ENCODE data around the gene COL4A6. TPM values are rescaled to one million over a fixed set of nuclear protein-coding genes. Genes with fewer than 3 reads are reported as not detected.

The COL4A6 gene
- total RNA-seq, 1 donor from 2014 or later = not detected

DNA sequence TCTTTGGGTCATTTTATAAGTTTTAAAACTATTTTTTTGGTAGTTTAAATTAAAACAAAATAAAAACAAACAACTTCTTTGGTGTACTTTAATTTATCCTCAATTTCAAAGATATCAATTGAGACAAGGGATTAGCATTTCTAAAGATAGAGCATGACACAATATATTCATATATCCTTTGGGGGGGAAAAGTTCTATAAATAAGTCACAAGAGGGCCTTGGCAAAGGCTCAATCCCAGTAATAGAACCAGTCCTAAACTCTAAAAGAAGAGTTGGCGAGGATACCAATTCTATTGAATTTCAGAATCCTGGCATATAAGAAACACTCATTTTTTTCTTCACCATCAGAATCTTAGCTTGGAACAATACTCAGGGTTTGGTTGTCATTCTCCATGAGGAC lies 89.7 kb downstream of the COL4A6 start:
- no peak overlapping the region for H3K4me3 Mint-ChIP-seq
- no peak overlapping the region for H3K27ac Mint-ChIP-seq
- H3K36me3 Mint-ChIP-seq (ENCODE audit: low read depth) = no peaks in the 10 kb centered on the region
- no peaks in the 10 kb centered on the region for H3K27me3 Mint-ChIP-seq (ENCODE audit: insufficient read depth)
- no peaks in the 10 kb centered on the region for H3K4me1 Mint-ChIP-seq (ENCODE audit: low read depth)
- intact Hi-C loops (cut with micrococcal nuclease) = no loop called here
- DNase-seq (ENCODE audit: low spot score) = no peak
- no peaks in the 10 kb centered on the region for H3K9me3 Mint-ChIP-seq

DNA sequence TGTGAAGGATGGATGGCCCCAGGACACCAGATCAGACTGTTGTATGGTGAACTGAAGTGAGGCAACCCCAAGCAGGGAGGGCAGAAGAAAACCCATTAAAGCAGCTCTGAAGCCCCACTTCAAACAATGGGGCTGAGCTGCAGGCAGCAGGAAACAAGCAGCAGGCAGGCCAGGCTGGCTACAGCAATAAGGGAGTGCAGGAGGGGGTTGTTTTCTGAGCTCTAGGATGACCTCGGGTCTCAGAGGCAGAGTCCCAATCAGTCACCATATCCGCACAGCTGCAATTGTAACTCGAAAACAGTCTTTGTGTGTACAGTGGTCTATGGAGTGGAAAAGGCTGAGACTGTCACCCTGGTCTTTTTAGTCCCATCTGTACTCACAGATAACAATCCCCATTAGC lies 90.4 kb downstream of the COL4A6 start:
- no peak overlapping the region for H3K27ac Mint-ChIP-seq
- H3K27me3 Mint-ChIP-seq (ENCODE audit: insufficient read depth) = no peaks in the 10 kb centered on the region
- H3K4me1 Mint-ChIP-seq (ENCODE audit: low read depth) = no peaks in the 10 kb centered on the region
- no peaks in the 10 kb centered on the region for H3K36me3 Mint-ChIP-seq (ENCODE audit: low read depth)
- H3K4me3 Mint-ChIP-seq = no peak overlapping the region
- intact Hi-C loops (cut with micrococcal nuclease) = no loop called here
- H3K9me3 Mint-ChIP-seq = no peaks in the 10 kb centered on the region
- no peak for DNase-seq (ENCODE audit: low spot score)

DNA sequence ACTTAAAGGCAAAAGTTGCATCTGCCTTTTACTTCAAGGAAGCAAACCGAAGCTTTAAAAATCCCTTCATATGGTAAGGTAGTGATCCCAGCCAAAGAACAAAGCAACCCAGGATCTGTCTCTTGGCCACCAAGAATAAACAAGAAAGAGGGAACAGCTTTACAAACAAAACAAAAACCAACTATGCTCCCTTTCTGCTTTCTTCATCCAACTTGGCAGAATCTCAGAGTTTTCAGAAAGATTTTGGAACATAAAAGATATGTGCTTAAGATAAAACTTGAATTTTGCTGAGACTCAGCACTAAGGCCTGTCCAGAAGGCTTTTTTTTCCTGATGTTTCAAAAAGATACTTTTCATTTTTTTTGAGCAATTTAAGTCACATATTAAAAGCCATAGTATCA lies 94.0 kb downstream of the COL4A6 start:
- Mint-ChIP-seq H3K4me1 (ENCODE audit: low read depth) (no peaks in the 10 kb centered on the region), H3K9me3 (no peaks in the 10 kb centered on the region), H3K4me3 (no peak overlapping the region), H3K36me3 (ENCODE audit: low read depth) (no peaks in the 10 kb centered on the region), H3K27me3 (ENCODE audit: insufficient read depth) (peaks cover 3% of the 10 kb centered on the region), H3K27ac (no peak overlapping the region)
- DNase-seq (ENCODE audit: low spot score) = no peak
- intact Hi-C loops (cut with micrococcal nuclease) = no loop called here

DNA sequence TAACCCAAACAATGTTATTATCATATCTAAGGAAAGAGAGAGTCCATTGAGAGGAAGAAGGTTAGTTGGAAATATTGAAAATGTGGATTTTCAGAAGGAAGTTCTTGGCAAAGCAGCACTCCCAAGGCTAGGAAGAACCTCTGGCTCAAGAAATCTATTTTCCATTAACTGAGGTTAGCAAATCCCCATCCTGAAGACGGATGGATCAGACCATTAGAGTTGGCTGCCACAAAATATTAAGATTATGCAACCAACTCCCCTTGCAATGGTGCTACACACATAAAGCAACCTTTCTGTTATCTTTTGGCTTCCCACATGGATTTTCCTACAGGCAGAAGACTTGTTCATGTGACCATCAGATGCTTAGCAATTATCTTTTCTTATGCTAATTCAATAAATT lies 96.3 kb downstream of the COL4A6 start:
- intact Hi-C loops (cut with micrococcal nuclease) = no loop called here
- peaks cover 3% of the 10 kb centered on the region for H3K27me3 Mint-ChIP-seq (ENCODE audit: insufficient read depth)
- DNase-seq (ENCODE audit: low spot score) = no peak
- no peak overlapping the region for H3K27ac Mint-ChIP-seq
- no peaks in the 10 kb centered on the region for H3K36me3 Mint-ChIP-seq (ENCODE audit: low read depth)
- H3K4me1 Mint-ChIP-seq (ENCODE audit: low read depth) = no peaks in the 10 kb centered on the region
- no peak overlapping the region for H3K4me3 Mint-ChIP-seq
- no peaks in the 10 kb centered on the region for H3K9me3 Mint-ChIP-seq

DNA sequence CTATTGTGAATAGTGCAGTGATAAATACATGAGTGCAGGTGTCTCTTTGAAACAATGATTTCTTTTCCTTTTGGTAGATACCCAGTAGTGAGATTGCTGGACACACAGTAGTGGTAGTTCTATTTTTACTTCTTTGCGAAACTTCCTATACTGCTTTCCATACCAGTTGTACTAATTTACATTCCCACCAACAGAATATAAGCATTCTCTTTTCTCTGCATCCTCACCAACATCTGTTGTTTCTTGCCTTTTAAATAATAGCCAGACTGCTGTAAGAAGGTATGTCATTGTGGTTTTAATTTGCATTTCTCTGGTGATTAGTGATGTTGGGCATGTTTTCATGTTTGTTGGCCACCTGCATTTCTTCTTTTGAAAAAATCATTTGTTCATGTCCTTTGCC lies 105.9 kb downstream of the COL4A6 start:
- intact Hi-C loops (cut with micrococcal nuclease) = no loop called here
- H3K9me3 Mint-ChIP-seq = no peaks in the 10 kb centered on the region
- no peak overlapping the region for H3K4me3 Mint-ChIP-seq
- no peaks in the 10 kb centered on the region for H3K4me1 Mint-ChIP-seq (ENCODE audit: low read depth)
- no peaks in the 10 kb centered on the region for H3K27me3 Mint-ChIP-seq (ENCODE audit: insufficient read depth)
- no peaks in the 10 kb centered on the region for H3K36me3 Mint-ChIP-seq (ENCODE audit: low read depth)
- no peak for DNase-seq (ENCODE audit: low spot score)
- H3K27ac Mint-ChIP-seq = no peak overlapping the region

DNA sequence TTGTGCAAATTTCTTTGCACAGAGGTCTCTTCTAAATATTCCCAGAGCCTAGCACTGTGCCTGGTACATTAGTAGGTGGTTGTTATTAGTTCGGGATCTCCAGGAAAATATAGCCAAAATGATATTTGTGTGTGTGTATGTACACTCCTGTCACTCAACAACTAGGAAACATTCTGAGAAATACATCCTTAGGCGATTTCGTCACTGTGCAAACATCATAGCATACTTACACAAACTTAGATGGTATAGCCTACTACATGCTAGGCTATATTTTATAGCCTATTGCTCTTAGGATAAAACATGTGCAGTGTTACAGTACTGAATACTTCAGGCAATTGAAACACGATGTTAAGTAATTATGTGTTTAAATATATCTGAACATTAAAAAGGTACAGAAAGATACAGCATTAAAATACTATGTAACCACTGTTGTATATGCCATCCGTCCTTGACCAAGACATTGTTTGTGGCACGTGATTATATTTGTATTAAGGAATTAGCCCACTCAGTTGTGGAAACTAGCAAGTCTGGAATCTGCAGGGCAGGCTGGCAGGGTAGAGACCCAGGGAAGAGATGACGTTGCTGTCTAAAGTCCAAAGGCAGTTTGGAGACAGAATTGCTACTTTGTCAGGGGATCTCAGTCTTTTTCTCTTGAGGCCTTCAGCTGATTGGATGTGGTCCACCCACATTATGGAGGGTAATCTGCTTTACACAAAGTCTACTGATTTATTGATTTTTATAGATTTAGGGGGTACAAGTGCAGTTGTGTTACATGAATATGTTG lies 106.9 kb downstream of the COL4A6 start:
- no peak for DNase-seq (ENCODE audit: low spot score)
- Mint-ChIP-seq H3K4me1 (ENCODE audit: low read depth) (no peaks in the 10 kb centered on the region), H3K9me3 (no peaks in the 10 kb centered on the region), H3K36me3 (ENCODE audit: low read depth) (no peaks in the 10 kb centered on the region), H3K27ac (no peak overlapping the region), H3K27me3 (ENCODE audit: insufficient read depth) (no peaks in the 10 kb centered on the region), H3K4me3 (no peak overlapping the region)
- intact Hi-C loops (cut with micrococcal nuclease) = no loop called here

DNA sequence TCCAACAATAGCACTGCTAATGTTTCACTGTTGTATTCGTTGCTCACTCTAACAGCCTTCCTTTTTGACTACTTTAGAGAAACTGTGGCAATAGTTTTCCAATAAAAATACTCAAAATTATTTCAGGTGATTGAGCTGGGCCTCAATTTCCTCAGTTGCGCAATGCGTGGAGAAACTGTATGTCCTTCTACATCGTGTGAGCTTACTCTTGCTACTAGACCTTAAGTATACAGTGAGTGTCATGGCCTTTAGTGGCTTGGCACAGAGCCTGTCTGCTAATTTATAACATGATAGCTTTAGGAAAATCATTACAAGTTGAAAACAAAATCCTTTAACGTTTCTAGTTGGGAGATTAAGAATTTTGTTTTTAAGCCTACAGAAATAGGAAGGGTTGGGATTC lies 114.5 kb downstream of the COL4A6 start:
- H3K36me3 Mint-ChIP-seq (ENCODE audit: low read depth) = no peaks in the 10 kb centered on the region
- no peak for DNase-seq (ENCODE audit: low spot score)

DNA sequence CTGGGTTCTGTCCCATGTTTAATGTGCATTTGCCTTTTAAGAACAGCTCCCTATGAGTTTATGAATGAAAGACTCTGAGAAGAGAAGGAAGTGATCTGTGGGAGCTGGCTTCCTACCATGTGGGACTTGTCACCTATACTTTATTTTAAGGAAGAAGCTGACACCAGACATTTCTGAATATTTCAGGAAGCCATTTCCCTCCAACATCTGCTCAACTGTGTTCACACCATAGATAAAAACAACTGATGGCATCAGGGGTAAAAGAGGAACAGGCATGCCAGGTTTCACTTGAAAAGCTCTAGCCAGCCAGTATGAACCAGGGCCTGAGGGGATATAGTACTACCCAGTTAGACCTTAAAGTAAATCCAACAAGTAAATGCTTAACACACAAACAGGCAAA lies 116.0 kb downstream of the COL4A6 start:
- H3K9me3 Mint-ChIP-seq = no peaks in the 10 kb centered on the region
- H3K36me3 Mint-ChIP-seq (ENCODE audit: low read depth) = no peaks in the 10 kb centered on the region
- H3K27ac Mint-ChIP-seq = no peak overlapping the region
- peaks cover 2% of the 10 kb centered on the region for H3K27me3 Mint-ChIP-seq (ENCODE audit: insufficient read depth)
- intact Hi-C loops (cut with micrococcal nuclease) = no loop called here
- DNase-seq (ENCODE audit: low spot score) = no peak
- no peak overlapping the region for H3K4me3 Mint-ChIP-seq
- no peaks in the 10 kb centered on the region for H3K4me1 Mint-ChIP-seq (ENCODE audit: low read depth)

More for the DNA sequence above, 114.5 kb downstream of the COL4A6 start:
- H3K4me1 Mint-ChIP-seq (ENCODE audit: low read depth) = no peaks in the 10 kb centered on the region
- intact Hi-C loops (cut with micrococcal nuclease) = no loop called here
- no peaks in the 10 kb centered on the region for H3K9me3 Mint-ChIP-seq
- peaks cover 2% of the 10 kb centered on the region for H3K27me3 Mint-ChIP-seq (ENCODE audit: insufficient read depth)
- no peak overlapping the region for H3K4me3 Mint-ChIP-seq
- no peak overlapping the region for H3K27ac Mint-ChIP-seq

DNA sequence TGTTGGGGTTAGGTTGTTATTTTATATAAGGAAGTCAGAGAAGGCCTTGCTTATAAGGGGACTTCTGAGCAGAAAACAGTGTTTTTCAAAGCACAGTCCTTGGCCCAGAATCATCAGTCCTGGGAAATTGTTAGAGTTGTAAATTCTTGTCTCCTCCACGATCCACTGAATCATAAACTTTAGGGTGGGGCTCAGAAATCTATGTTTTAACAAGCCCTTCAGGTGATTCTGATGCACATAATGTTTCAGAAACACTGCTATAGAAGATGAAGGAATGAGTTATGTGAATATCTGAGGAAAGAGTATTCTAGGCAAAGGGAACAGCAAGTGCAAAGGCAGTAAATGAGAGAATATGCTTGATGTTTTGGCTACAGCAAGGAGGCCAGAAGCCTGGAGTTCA lies 121.8 kb downstream of the COL4A6 start:
- peaks cover 2% of the 10 kb centered on the region for H3K27me3 Mint-ChIP-seq (ENCODE audit: insufficient read depth)
- DNase-seq (ENCODE audit: low spot score) = no peak
- no peak overlapping the region for H3K4me3 Mint-ChIP-seq
- no peaks in the 10 kb centered on the region for H3K4me1 Mint-ChIP-seq (ENCODE audit: low read depth)
- no peak overlapping the region for H3K27ac Mint-ChIP-seq
- no peaks in the 10 kb centered on the region for H3K9me3 Mint-ChIP-seq
- intact Hi-C loops (cut with micrococcal nuclease) = no loop called here
- no peaks in the 10 kb centered on the region for H3K36me3 Mint-ChIP-seq (ENCODE audit: low read depth)

DNA sequence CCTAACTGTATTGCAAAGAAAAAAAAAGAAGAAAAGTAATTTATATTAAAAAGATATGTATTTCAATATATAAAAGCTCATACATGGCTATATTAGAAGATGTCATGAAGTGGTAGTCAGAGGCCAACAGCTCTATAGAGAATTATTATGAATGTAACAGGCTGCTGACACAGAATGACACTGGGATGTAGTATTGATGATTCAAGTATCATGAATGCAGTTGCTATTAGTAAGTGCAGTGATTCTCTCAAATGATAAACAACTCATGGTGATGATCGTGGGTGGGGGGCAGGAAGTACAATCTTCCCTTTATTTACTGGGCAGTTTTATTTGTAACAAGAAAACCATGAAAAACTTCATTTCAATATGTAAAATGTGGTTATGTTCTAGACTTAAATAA lies 124.6 kb downstream of the COL4A6 start:
- intact Hi-C loops (cut with micrococcal nuclease) = no loop called here
- Mint-ChIP-seq H3K27me3 (ENCODE audit: insufficient read depth) (no peaks in the 10 kb centered on the region), H3K9me3 (no peaks in the 10 kb centered on the region), H3K4me3 (no peak overlapping the region), H3K27ac (no peak overlapping the region), H3K4me1 (ENCODE audit: low read depth) (no peaks in the 10 kb centered on the region), H3K36me3 (ENCODE audit: low read depth) (no peaks in the 10 kb centered on the region)
- DNase-seq (ENCODE audit: low spot score) = no peak

DNA sequence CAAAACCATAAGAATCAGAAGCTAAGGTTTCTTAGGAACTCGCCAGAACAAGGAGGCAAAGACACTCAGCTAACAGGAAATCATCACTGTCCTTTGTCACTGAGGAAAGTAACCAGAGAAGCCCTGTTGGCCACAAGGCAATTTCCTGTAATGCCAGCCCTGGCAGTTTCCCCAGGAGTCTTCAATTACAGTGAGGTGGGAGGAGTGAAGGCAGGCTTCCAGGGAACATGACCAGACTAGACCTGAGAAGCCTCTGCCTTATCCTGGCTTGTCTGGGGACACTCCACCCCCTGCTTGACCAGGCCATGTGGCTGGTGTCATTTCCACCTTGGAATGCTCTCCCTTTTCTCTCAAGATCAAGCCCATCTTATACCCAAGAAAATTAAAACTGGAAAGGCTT lies 125.3 kb downstream of the COL4A6 start:
- Mint-ChIP-seq H3K27ac (no peak overlapping the region), H3K4me3 (no peak overlapping the region), H3K9me3 (no peaks in the 10 kb centered on the region), H3K27me3 (ENCODE audit: insufficient read depth) (no peaks in the 10 kb centered on the region), H3K36me3 (ENCODE audit: low read depth) (no peaks in the 10 kb centered on the region), H3K4me1 (ENCODE audit: low read depth) (no peaks in the 10 kb centered on the region)
- intact Hi-C loops (cut with micrococcal nuclease) = no loop called here
- no peak for DNase-seq (ENCODE audit: low spot score)

DNA sequence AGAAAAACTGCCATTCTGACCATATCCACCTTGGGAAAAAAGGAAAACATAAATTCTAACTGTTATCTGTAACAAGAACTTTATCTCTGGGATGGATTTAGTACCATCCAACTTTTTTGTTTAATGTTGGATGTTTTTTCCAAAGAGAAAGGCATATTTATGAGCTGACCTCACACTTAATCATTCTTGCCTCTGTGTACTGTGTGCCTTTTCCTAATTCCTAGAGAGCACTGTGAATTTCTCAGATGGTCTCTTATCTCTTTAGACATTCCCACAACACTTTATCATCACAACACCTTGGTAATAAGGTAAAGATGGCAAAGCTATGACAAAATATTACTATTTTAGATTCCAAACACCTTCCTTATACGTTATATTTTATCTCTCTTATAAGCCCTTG lies 126.2 kb downstream of the COL4A6 start:
- no peaks in the 10 kb centered on the region for H3K9me3 Mint-ChIP-seq
- H3K4me1 Mint-ChIP-seq (ENCODE audit: low read depth) = no peaks in the 10 kb centered on the region
- no peak overlapping the region for H3K27ac Mint-ChIP-seq
- no peak overlapping the region for H3K4me3 Mint-ChIP-seq
- no peaks in the 10 kb centered on the region for H3K27me3 Mint-ChIP-seq (ENCODE audit: insufficient read depth)
- intact Hi-C loops (cut with micrococcal nuclease) = no loop called here
- H3K36me3 Mint-ChIP-seq (ENCODE audit: low read depth) = no peaks in the 10 kb centered on the region
- DNase-seq (ENCODE audit: low spot score) = no peak

DNA sequence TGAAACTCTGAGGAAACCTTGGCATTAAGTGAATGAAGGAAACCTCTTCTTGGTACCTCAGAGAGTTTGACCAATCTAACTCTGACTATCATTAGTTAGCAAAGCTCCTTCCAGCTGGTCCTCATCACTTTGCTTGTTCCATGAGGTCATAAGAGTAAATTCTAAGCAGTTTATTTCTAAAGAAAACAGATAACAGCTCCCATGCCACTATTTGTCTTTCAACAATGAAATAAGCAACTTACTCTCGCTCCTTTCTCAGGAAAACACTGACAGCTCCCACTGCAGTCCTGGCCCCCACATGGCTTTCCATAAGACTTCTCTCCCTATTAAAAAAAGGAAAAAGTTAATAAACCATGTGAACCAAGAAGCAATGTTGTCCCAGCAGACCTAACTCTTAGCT lies 127.7 kb downstream of the COL4A6 start:
- H3K4me1 Mint-ChIP-seq (ENCODE audit: low read depth) = no peaks in the 10 kb centered on the region
- DNase-seq (ENCODE audit: low spot score) = no peak
- no peak overlapping the region for H3K4me3 Mint-ChIP-seq
- no peak overlapping the region for H3K27ac Mint-ChIP-seq
- H3K27me3 Mint-ChIP-seq (ENCODE audit: insufficient read depth) = no peaks in the 10 kb centered on the region
- no peaks in the 10 kb centered on the region for H3K9me3 Mint-ChIP-seq
- intact Hi-C loops (cut with micrococcal nuclease) = no loop called here
- H3K36me3 Mint-ChIP-seq (ENCODE audit: low read depth) = no peaks in the 10 kb centered on the region

DNA sequence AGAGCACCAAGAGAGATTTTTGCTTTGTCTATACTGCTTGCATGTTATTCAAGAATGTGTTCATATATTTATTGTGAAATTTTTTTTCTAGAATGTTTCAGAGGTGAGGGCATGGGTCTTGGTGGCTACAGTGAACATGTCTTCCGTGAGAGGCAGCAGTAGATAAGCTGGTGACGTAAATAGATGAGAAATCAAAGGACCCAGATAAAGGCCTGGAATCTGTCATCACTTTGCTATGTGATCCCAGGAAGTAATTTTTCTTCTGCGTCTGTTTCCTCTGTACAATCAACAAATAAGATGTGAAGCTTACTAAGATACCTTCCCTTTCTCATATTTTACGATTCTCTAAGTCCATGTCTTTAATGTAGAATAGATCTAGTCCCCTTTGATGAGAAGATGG lies 129.1 kb downstream of the COL4A6 start:
- Mint-ChIP-seq H3K9me3 (no peaks in the 10 kb centered on the region), H3K27ac (no peak overlapping the region), H3K27me3 (ENCODE audit: insufficient read depth) (no peaks in the 10 kb centered on the region), H3K36me3 (ENCODE audit: low read depth) (no peaks in the 10 kb centered on the region), H3K4me1 (ENCODE audit: low read depth) (no peaks in the 10 kb centered on the region), H3K4me3 (no peak overlapping the region)
- intact Hi-C loops (cut with micrococcal nuclease) = no loop called here
- no peak for DNase-seq (ENCODE audit: low spot score)

Measured in activated T-helper 1 cell treated with anti-CD3 and anti-CD28 coated beads, Interleukin-12 subunit alpha, Interleukin-12 subunit beta, Interleukin-2, Interleukin-4 antibody, amounts not matched to agents 30 ng/mL and 10 ng/mL and 1 ng/mL, durations not matched to agents 14 hours and 24 hours and 36 hours (primary cell).